ENCODE results near the gene DNAJB7. TPM values are rescaled to one million over a fixed set of nuclear protein-coding genes. Genes with fewer than 3 reads are reported as not detected.

Gene DNAJB7
- total and polyA plus RNA-seq, 4 donors, result not detected

DNA sequence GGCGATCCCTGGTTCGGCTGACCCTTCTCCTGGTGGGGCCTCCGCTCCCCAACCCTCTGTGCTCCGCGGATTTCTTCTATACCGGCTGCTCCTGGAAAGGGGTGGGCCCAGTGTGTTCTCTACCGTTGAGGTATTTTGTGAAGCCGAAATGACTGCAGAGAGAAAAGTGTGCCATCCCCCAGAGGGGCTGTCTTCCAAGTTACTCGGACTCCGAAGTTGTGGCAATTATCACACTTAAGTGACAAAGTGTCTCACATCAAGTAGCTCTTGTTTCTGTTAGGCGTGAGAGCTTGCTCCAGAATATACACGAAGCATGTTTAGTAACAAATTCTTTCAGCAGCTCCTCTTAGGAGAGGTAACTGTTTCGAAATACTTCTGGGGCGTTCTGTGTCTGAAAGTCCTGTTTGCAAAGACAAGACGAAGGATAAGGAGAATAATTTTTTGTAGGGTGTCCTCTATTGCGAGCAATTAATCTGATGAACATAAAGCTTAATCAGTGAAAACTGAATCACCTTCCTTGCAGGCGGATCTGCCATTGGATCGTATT, 4.5 kb downstream of the DNAJB7 start:
- Histone ChIP-seq H3K27ac (ENCODE audit: low read depth in 1 of 2, low read length in 1 of 2) (peak overlapping the region; percentile 96 to 98), H3K36me3 (ENCODE audit: control insufficient read depth in 4 of 4, insufficient read depth in 4 of 4, low read length in 4 of 4) (peaks cover 0 to 10% (median 2%) of the 10 kb centered on the region in 4 donors), H3K4me1 (ENCODE audit: control insufficient read depth in 5 of 5, insufficient read depth in 5 of 5, low read length in 5 of 5) (peaks cover 7 to 38% (median 14%) of the 10 kb centered on the region in 5 donors), H3K9ac (ENCODE audit: insufficient read depth in 1 of 2, low read length in 2 of 2) (peak overlapping the region; percentile 83 to 91), H3K27me3 (ENCODE audit: control insufficient read depth in 3 of 3, insufficient read depth in 3 of 3, low read length in 2 of 3) (no peaks in the 10 kb centered on the region), H3K9me3 (ENCODE audit: control insufficient read depth in 4 of 4, insufficient read depth in 3 of 4, low read length in 3 of 4) (no peaks in the 10 kb centered on the region), H3K4me3 (peak overlapping the region; percentile 92)
- no peak for DNase-seq
- TF ChIP-seq, protein P1, sequence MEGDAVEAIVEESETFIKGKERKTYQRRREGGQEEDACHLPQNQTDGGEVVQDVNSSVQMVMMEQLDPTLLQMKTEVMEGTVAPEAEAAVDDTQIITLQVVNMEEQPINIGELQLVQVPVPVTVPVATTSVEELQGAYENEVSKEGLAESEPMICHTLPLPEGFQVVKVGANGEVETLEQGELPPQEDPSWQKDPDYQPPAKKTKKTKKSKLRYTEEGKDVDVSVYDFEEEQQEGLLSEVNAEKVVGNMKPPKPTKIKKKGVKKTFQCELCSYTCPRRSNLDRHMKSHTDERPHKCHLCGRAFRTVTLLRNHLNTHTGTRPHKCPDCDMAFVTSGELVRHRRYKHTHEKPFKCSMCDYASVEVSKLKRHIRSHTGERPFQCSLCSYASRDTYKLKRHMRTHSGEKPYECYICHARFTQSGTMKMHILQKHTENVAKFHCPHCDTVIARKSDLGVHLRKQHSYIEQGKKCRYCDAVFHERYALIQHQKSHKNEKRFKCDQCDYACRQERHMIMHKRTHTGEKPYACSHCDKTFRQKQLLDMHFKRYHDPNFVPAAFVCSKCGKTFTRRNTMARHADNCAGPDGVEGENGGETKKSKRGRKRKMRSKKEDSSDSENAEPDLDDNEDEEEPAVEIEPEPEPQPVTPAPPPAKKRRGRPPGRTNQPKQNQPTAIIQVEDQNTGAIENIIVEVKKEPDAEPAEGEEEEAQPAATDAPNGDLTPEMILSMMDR (IDR thresholded peaks at IDR 0.05; ENCODE audit: control extremely low read depth, extremely low read depth), result no peak
- WGBS, 2 donors, result 5 to 7% methylated on average over 18 of the region's 18 CpGs
- ATAC-seq (ENCODE audit: insufficient read depth, low FRiP score), result peak; percentile 3

GRCh38 chr22:40856513-40857308, 5.2 kb downstream of the DNAJB7 start, which contains the start of the genes ST13 and XPNPEP3:
TSS of gene ST13 (minus strand) at chr22:40856639. CDS start at chr22:40856540, 99 bp downstream.
TSS of gene XPNPEP3 (plus strand) at chr22:40857148. CDS start at chr22:40857182, 34 bp downstream.
- Histone ChIP-seq H3K9me3 (ENCODE audit: control insufficient read depth in 4 of 4, insufficient read depth in 3 of 4, low read length in 3 of 4) (no peaks in the 10 kb centered on the region), H3K4me3 (peak within 1 kb of the TSS; percentile 94), H3K27me3 (ENCODE audit: control insufficient read depth in 3 of 3, insufficient read depth in 3 of 3, low read length in 2 of 3) (no peaks in the 10 kb centered on the region), H3K27ac (ENCODE audit: low read depth in 1 of 2, low read length in 1 of 2) (peak within 1 kb of the TSS; percentile 96 to 98), H3K4me1 (ENCODE audit: control insufficient read depth in 5 of 5, insufficient read depth in 5 of 5, low read length in 5 of 5) (peaks cover 7 to 42% (median 14%) of the 10 kb centered on the region in 5 donors), H3K36me3 (ENCODE audit: control insufficient read depth in 4 of 4, insufficient read depth in 4 of 4, low read length in 4 of 4) (peaks cover 0 to 6% (median 2%) of the 10 kb centered on the region in 4 donors), H3K9ac (ENCODE audit: insufficient read depth in 1 of 2, low read length in 2 of 2) (peak within 1 kb of the TSS; percentile 91 to 94)
- peak; percentile 97 for ATAC-seq (ENCODE audit: insufficient read depth, low FRiP score)
- peak; percentile 98 to 99 (median 99) for DNase-seq
- TF ChIP-seq, protein P1 (IDR thresholded peaks at IDR 0.05; ENCODE audit: control extremely low read depth, extremely low read depth), result no peak
- 0 to 1% methylated on average over 52 to 63 of the region's 63 CpGs for WGBS, 2 donors

GRCh38 chr22:40855979-40856512, 5.9 kb downstream of the DNAJB7 start:
- peak; percentile 16 for ATAC-seq (ENCODE audit: insufficient read depth, low FRiP score)
- Histone ChIP-seq H3K36me3 (ENCODE audit: control insufficient read depth in 4 of 4, insufficient read depth in 4 of 4, low read length in 4 of 4) (peaks cover 0 to 6% (median 2%) of the 10 kb centered on the region in 4 donors), H3K27me3 (ENCODE audit: control insufficient read depth in 3 of 3, insufficient read depth in 3 of 3, low read length in 2 of 3) (no peaks in the 10 kb centered on the region), H3K9ac (ENCODE audit: insufficient read depth in 1 of 2, low read length in 2 of 2) (peak overlapping the region; percentile 87 to 94), H3K9me3 (ENCODE audit: control insufficient read depth in 4 of 4, insufficient read depth in 3 of 4, low read length in 3 of 4) (no peaks in the 10 kb centered on the region), H3K4me1 (ENCODE audit: control insufficient read depth in 5 of 5, insufficient read depth in 5 of 5, low read length in 5 of 5) (peaks cover 7 to 42% (median 14%) of the 10 kb centered on the region in 5 donors), H3K27ac (ENCODE audit: low read depth in 1 of 2, low read length in 1 of 2) (peak overlapping the region; percentile 96 to 98), H3K4me3 (peak overlapping the region; percentile 94)
- TF ChIP-seq, protein P1 (IDR thresholded peaks at IDR 0.05; ENCODE audit: control extremely low read depth, extremely low read depth), result no peak
- whole genome bisulfite sequencing, 2 donors, result 0 to 1% methylated on average over 29 of the region's 29 CpGs
- DNase-seq, result peak; percentile 35 to 55 (median 48)

All from lung (tissue), 12 donors.